Measurements from ENCODE around the gene RBM44.
"Not testable (repeated sequence)": the region's sequence is repeated elsewhere in the genome, so short reads cannot be mapped to it uniquely, and the experiment has no call there.

Gene RBM44

GRCh38 chr2:237779521-237779920, 19.1 kb upstream of the RBM44 start:
- no peak for DNase-seq

GRCh38 chr2:237782181-237782580, 16.4 kb upstream of the RBM44 start:
- DNase-seq, result no peak

GRCh38 chr2:237783678-237784077, 14.9 kb upstream of the RBM44 start:
- not testable (repeated sequence) for DNase-seq

GRCh38 chr2:237786936-237787335, 11.6 kb upstream of the RBM44 start:
- no peak for DNase-seq

- DNase-seq, result no peak
Measured at GRCh38 chr2:237790353-237790752, 8.2 kb upstream of the RBM44 start.

GRCh38 chr2:237791977-237792727, 6.4 kb upstream of the RBM44 start:
- no peak for DNase-seq

GRCh38 chr2:237797253-237797652, 1.3 kb upstream of the RBM44 start:
- no peak for DNase-seq

GRCh38 chr2:237799060-237799428, 465 bp downstream of the RBM44 start:
- DNase-seq, result no peak

- no peak for DNase-seq
Measured at GRCh38 chr2:237801466-237801865, 2.9 kb downstream of the RBM44 start.

GRCh38 chr2:237806334-237806733, 7.8 kb downstream of the RBM44 start:
- no peak for DNase-seq

GRCh38 chr2:237815637-237816036, 17.1 kb downstream of the RBM44 start:
- DNase-seq, result no peak

- DNase-seq, result no peak
Measured at GRCh38 chr2:237816531-237816930, 18.0 kb downstream of the RBM44 start.

GRCh38 chr2:237818066-237818473, 19.5 kb downstream of the RBM44 start:
- no peak for DNase-seq

GRCh38 chr2:237819231-237819630, 20.7 kb downstream of the RBM44 start:
- no peak for DNase-seq

- DNase-seq, result no peak
Measured at GRCh38 chr2:237820421-237820820, 21.8 kb downstream of the RBM44 start.

GRCh38 chr2:237823544-237823943, 25.0 kb downstream of the RBM44 start:
- no peak for DNase-seq

- DNase-seq, result no peak
Measured at GRCh38 chr2:237824085-237824484, 25.5 kb downstream of the RBM44 start.

- DNase-seq, result no peak
Measured at GRCh38 chr2:237827421-237827987, 28.9 kb downstream of the RBM44 start.

- DNase-seq, result no peak
Measured at GRCh38 chr2:237830522-237830921, 31.9 kb downstream of the RBM44 start.

GRCh38 chr2:237833546-237833945, 35.0 kb downstream of the RBM44 start:
- DNase-seq, result no peak

GRCh38 chr2:237835372-237835771, 36.8 kb downstream of the RBM44 start:
- DNase-seq, result no peak

- DNase-seq, result no peak
Measured at GRCh38 chr2:237841051-237841450, 42.5 kb downstream of the RBM44 start.

- not testable (repeated sequence) for DNase-seq
Measured at GRCh38 chr2:237848940-237849339, 50.4 kb downstream of the RBM44 start.

GRCh38 chr2:237854295-237854694, 55.7 kb downstream of the RBM44 start:
- DNase-seq, result no peak

- DNase-seq, result no peak
Measured at GRCh38 chr2:237857791-237858190, 59.2 kb downstream of the RBM44 start.
